Measurements from ENCODE around the gene RNF114.
"Not testable (repeated sequence)": the region's sequence is repeated elsewhere in the genome, so short reads cannot be mapped to it uniquely, and the experiment has no call there.

The RNF114 gene

GRCh38 chr20:49990271-49990720, 54.1 kb downstream of the RNF114 start:
- DNase-seq (ENCODE audit: low read depth in 1 of 2, low spot score in 1 of 2): no peak
- in situ Hi-C loops (cut with HindIII; ENCODE audit: low pct_unique_long_range_greater_than_20kb, low sequenced_read_pairs): no loop called here
- TF ChIP-seq JUND (IDR thresholded peaks at IDR 0.05; ENCODE audit: low read depth): no peak

GRCh38 chr20:49993301-49993751, 57.1 kb downstream of the RNF114 start:
- no peak for DNase-seq (ENCODE audit: low read depth in 1 of 2, low spot score in 1 of 2)
- TF ChIP-seq JUND (IDR thresholded peaks at IDR 0.05; ENCODE audit: low read depth): no peak
- in situ Hi-C loops (cut with HindIII; ENCODE audit: low pct_unique_long_range_greater_than_20kb, low sequenced_read_pairs): no loop called here

GRCh38 chr20:49995586-49995985, 59.4 kb downstream of the RNF114 start:
- no peak for DNase-seq (ENCODE audit: low read depth in 1 of 2, low spot score in 1 of 2)
- in situ Hi-C loops (cut with HindIII; ENCODE audit: low pct_unique_long_range_greater_than_20kb, low sequenced_read_pairs): no loop called here
- no peak for TF ChIP-seq JUND (IDR thresholded peaks at IDR 0.05; ENCODE audit: low read depth)

- in situ Hi-C loops (cut with HindIII; ENCODE audit: low pct_unique_long_range_greater_than_20kb, low sequenced_read_pairs): not testable (repeated sequence)
Observed at GRCh38 chr20:49998478-49999188, 62.4 kb downstream of the RNF114 start.

GRCh38 chr20:49999329-49999728, 63.1 kb downstream of the RNF114 start:
- in situ Hi-C loops (cut with HindIII; ENCODE audit: low pct_unique_long_range_greater_than_20kb, low sequenced_read_pairs): no loop called here
- TF ChIP-seq JUND (IDR thresholded peaks at IDR 0.05; ENCODE audit: low read depth): no peak
- DNase-seq (ENCODE audit: low read depth in 1 of 2, low spot score in 1 of 2): no peak

More at GRCh38 chr20:49998478-49999188, 62.4 kb downstream of the RNF114 start:
- DNase-seq (ENCODE audit: low read depth in 1 of 2, low spot score in 1 of 2): not testable (repeated sequence)

GRCh38 chr20:50000548-50001222, 64.5 kb downstream of the RNF114 start:
- in situ Hi-C loops (cut with HindIII; ENCODE audit: low pct_unique_long_range_greater_than_20kb, low sequenced_read_pairs); DNase-seq (ENCODE audit: low read depth in 1 of 2, low spot score in 1 of 2): not testable (repeated sequence)

- in situ Hi-C loops (cut with HindIII; ENCODE audit: low pct_unique_long_range_greater_than_20kb, low sequenced_read_pairs): no loop called here
- TF ChIP-seq JUND (IDR thresholded peaks at IDR 0.05; ENCODE audit: low read depth): no peak
- DNase-seq (ENCODE audit: low read depth in 1 of 2, low spot score in 1 of 2): no peak
Observed at GRCh38 chr20:50001784-50002311, 65.7 kb downstream of the RNF114 start.

- in situ Hi-C loops (cut with HindIII; ENCODE audit: low pct_unique_long_range_greater_than_20kb, low sequenced_read_pairs): no loop called here
- no peak for DNase-seq (ENCODE audit: low read depth in 1 of 2, low spot score in 1 of 2)
- no peak for TF ChIP-seq JUND (IDR thresholded peaks at IDR 0.05; ENCODE audit: low read depth)
Observed at GRCh38 chr20:50003253-50003656, 67.1 kb downstream of the RNF114 start.
